Endothelial cell of umbilical vein (primary cell): Measurements from ENCODE around the gene LRRC66.

Experiments used
- EZH2 ChIP-seq: IDR thresholded peaks from 2 replicates; pipeline ENCODE4 v1.6.1; 2012; ENCODE audit warnings: borderline replicate concordance, low read depth, mild to moderate bottlenecking, moderate library complexity, low read length, inconsistent platforms; ENCODE audit not compliant: severe bottlenecking
- FOS ChIP-seq: IDR thresholded peaks from 2 replicates; pipeline ENCODE4 v1.6.1; 2011; ENCODE audit warnings: mild to moderate bottlenecking, low read length, moderate library complexity, borderline replicate concordance; ENCODE audit not compliant: insufficient read depth
- JUN ChIP-seq: IDR thresholded peaks from 2 replicates; pipeline ENCODE4 v1.6.1; 2011; ENCODE audit warnings: borderline replicate concordance, low read depth; ENCODE audit not compliant: insufficient read length, insufficient read depth
- MYC ChIP-seq: IDR thresholded peaks from one replicate; pipeline ENCODE4 v1.6.1; 2011; ENCODE audit warnings: mild to moderate bottlenecking, low read depth, low read length
- POLR2A ChIP-seq: IDR thresholded peaks from 2 replicates; pipeline ENCODE4 v1.6.1; 2012; ENCODE audit warnings: low read depth, mild to moderate bottlenecking, control low read depth, low read length
- POLR2AphosphoS5 ChIP-seq: IDR thresholded peaks from 2 replicates; pipeline ENCODE4 v1.6.1; 2012; ENCODE audit warnings: low read depth, mild to moderate bottlenecking, control low read depth, low read length, moderate library complexity; ENCODE audit not compliant: insufficient read depth
- TF ChIP-seq, protein P1 (sequence below), 2 donors: IDR thresholded peaks; 1 replicate in 1 of 2; 2 replicates in 1 of 2; pipeline ENCODE4 v1.5.1; 2011; ENCODE audit warnings: low read length in 2 of 2, mild to moderate bottlenecking in 2 of 2, moderate library complexity in 2 of 2, control low read depth in 1 of 2, inconsistent platforms in 1 of 2, low read depth in 1 of 2; ENCODE audit not compliant: insufficient read depth in 1 of 2; ENCODE audit errors: extremely low read depth in 1 of 2
- TF ChIP-seq, protein P2 (sequence below): IDR thresholded peaks from 2 replicates; pipeline ENCODE4 v1.6.1; 2011; ENCODE audit not compliant: insufficient read depth, insufficient read length

DNA sequence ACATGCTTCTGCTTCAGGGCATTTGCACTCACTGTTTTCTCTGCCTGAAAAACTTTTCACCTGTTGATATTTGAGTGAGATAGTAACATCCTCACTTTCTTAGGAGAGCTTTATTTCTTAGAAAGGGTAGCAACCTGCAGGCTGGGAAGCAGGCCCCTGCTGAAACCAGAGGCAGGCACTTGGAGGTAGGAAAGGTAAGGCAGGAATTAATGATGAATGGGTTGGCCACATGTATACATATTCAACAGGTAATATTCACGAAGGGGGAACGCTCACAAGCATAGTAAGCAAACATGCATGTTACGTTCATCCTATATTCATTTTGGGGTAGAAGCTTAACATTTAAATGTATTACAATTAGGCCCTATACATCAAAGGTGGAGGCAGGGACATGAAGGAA lies 34.1 kb upstream of the LRRC66 start:
- TF ChIP-seq, protein P1, sequence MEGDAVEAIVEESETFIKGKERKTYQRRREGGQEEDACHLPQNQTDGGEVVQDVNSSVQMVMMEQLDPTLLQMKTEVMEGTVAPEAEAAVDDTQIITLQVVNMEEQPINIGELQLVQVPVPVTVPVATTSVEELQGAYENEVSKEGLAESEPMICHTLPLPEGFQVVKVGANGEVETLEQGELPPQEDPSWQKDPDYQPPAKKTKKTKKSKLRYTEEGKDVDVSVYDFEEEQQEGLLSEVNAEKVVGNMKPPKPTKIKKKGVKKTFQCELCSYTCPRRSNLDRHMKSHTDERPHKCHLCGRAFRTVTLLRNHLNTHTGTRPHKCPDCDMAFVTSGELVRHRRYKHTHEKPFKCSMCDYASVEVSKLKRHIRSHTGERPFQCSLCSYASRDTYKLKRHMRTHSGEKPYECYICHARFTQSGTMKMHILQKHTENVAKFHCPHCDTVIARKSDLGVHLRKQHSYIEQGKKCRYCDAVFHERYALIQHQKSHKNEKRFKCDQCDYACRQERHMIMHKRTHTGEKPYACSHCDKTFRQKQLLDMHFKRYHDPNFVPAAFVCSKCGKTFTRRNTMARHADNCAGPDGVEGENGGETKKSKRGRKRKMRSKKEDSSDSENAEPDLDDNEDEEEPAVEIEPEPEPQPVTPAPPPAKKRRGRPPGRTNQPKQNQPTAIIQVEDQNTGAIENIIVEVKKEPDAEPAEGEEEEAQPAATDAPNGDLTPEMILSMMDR (IDR thresholded peaks at IDR 0.05; ENCODE audit: extremely low read depth in 1 of 2, insufficient read depth in 1 of 2, low read depth in 1 of 2, low read length in 2 of 2): no peak
- no peak for TF ChIP-seq POLR2A
- TF ChIP-seq, protein P2, sequence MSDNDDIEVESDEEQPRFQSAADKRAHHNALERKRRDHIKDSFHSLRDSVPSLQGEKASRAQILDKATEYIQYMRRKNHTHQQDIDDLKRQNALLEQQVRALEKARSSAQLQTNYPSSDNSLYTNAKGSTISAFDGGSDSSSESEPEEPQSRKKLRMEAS: no peak
- no peak for TF ChIP-seq EZH2
- TF ChIP-seq FOS: no peak
- TF ChIP-seq MYC: no peak
- no peak for TF ChIP-seq POLR2AphosphoS5
- TF ChIP-seq JUN: no peak
